Rectal smooth muscle tissue (tissue), 1 donor: ENCODE results near the gene DENND6A.

Experiments used
- H3K27ac ChIP-seq: one replicate; pipeline ENCODE4 v1.7.0; 2013; ENCODE audit warnings: low read depth, low read length, inconsistent platforms
- H3K27me3 ChIP-seq: one replicate; pipeline ENCODE4 v1.7.0; 2013; ENCODE audit warnings: low read length; ENCODE audit not compliant: control insufficient read depth, insufficient read depth
- H3K36me3 ChIP-seq: one replicate; pipeline ENCODE4 v1.7.0; 2013; ENCODE audit warnings: low read length; ENCODE audit not compliant: control insufficient read depth, insufficient read depth
- H3K4me1 ChIP-seq: one replicate; pipeline ENCODE4 v1.7.0; 2013; ENCODE audit warnings: low read length; ENCODE audit not compliant: control insufficient read depth, insufficient read depth
- H3K4me3 ChIP-seq: one replicate; pipeline ENCODE4 v1.7.0; 2013; ENCODE audit warnings: low read length
- H3K9ac ChIP-seq: one replicate; pipeline ENCODE4 v1.7.0; 2013; ENCODE audit warnings: low read length

Gene DENND6A

GRCh38 chr3:57692396-57693147, at the start of gene DENND6A:
Gene DENND6A (minus strand): TSS chr3:57693077. CDS start chr3:57693018, 59 bp downstream.
- H3K4me3 ChIP-seq: peak within 1 kb of the TSS; percentile 81
- peaks cover 8% of the 10 kb centered on the region for H3K4me1 ChIP-seq
- H3K36me3 ChIP-seq: no peaks in the 10 kb centered on the region
- peak within 1 kb of the TSS; percentile 93 for H3K27ac ChIP-seq
- peak within 1 kb of the TSS; percentile 77 for H3K9ac ChIP-seq
- no peaks in the 10 kb centered on the region for H3K27me3 ChIP-seq

DNA sequence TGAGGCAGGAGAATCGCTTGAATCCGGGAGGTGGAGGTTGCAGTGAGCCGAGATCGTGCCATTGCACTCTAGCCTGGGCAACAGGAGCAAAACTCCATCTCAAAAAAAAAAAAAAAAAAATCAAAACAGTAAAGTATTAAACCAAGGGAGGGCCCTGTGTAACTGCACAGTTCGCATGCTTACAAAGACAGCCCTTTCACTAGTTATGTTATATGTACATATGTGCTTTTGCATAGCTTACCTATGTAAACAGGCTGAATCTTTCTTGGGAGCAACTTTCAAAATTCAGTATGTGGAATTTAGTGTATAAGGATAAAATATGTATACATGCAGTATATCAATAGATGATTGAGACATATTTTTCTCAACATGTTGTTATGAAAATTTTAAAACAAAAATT, 47.1 kb upstream of the DENND6A start:
- no peak overlapping the region for H3K27ac ChIP-seq
- no peak overlapping the region for H3K4me3 ChIP-seq
- no peaks in the 10 kb centered on the region for H3K36me3 ChIP-seq
- H3K4me1 ChIP-seq: peaks cover 6% of the 10 kb centered on the region
- H3K27me3 ChIP-seq: no peaks in the 10 kb centered on the region
- H3K9ac ChIP-seq: no peak overlapping the region

DNA sequence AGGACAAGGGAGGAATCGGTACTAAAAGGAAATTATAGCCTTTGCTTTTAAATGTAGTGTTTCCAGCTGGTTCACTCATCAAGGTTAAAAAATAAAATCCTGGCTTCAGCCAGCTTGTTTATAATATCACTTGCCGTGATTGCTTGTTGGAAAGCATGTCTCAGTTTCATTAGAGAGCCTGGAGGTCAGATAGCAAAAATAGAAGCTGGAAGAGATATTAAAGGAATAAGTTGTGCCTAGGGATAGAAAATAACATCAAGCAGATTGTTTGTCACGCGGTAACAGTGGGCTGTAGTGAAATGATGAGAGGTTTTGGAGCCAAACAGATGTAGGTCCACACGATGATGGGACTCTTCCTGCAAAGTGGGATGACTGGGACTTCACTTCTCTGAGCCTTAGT, 45.5 kb upstream of the DENND6A start:
- Histone ChIP-seq H3K27me3 (no peaks in the 10 kb centered on the region), H3K36me3 (no peaks in the 10 kb centered on the region), H3K4me3 (no peak overlapping the region), H3K4me1 (peaks cover 6% of the 10 kb centered on the region), H3K27ac (no peak overlapping the region), H3K9ac (no peak overlapping the region)

DNA sequence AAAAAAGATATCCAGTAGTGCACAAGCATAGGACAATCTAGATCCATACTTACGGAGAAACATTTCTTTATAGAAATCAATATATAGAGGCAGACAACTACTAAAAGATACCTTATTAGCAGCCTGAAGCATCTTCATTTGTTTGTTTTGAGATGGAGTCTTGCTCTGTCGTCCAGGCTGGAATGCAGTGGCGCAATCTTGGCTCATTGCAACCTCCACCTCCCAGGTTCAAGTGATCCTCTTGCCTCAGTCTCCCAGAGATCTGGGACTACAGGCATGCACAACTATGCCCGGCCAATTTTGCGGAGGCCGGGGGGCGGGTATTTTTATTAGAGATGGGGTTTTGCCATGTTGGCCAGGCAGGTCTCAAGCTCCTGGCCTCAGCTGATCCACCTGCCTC, 45.0 kb upstream of the DENND6A start:
- Histone ChIP-seq H3K27me3 (no peaks in the 10 kb centered on the region), H3K36me3 (no peaks in the 10 kb centered on the region), H3K4me3 (no peak overlapping the region), H3K27ac (no peak overlapping the region), H3K9ac (no peak overlapping the region), H3K4me1 (peaks cover 6% of the 10 kb centered on the region)

DNA sequence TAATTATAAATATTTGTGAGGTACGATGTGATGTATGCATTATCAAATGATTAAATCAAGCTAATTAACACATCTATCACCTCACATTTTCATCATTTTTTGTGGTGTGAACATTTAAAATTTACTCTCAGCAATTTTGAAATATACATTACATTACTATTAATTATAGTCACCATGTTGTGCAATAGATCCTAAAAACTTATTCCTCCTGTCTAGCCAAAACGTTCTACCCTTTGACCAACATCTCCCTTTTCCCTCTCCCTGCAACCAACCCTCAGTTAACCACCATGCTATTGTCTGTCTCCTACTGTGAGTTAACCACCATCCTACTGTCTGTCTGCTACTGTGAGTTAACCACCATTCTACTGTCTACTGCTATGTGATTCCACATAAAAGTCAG, 42.5 kb upstream of the DENND6A start:
- H3K9ac ChIP-seq: no peak overlapping the region
- H3K27ac ChIP-seq: no peak overlapping the region
- H3K4me1 ChIP-seq: peaks cover 6% of the 10 kb centered on the region
- H3K36me3 ChIP-seq: no peaks in the 10 kb centered on the region
- no peak overlapping the region for H3K4me3 ChIP-seq
- H3K27me3 ChIP-seq: no peaks in the 10 kb centered on the region

DNA sequence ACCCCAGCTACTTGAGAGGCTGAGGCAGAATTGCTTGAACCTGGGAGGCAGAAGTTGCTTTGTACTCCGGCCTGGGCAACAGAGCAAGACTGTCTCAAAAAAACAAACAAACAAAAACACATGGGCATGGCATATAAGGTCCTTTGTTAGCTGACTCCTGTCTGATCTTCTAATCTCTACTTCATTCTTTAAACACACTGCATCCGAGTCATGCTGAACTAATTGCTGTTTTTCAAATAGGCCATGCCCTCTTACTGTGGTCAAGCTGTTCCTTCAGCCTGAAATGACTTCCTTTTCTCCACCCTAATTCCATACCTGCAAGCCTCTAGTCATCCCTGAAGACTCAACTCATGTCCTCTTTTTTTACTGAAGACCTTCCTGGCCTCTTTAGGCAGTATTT, 40.9 kb upstream of the DENND6A start:
- Histone ChIP-seq H3K27me3 (no peaks in the 10 kb centered on the region), H3K36me3 (no peaks in the 10 kb centered on the region), H3K4me3 (no peak overlapping the region), H3K27ac (no peak overlapping the region), H3K9ac (no peak overlapping the region), H3K4me1 (peaks cover 6% of the 10 kb centered on the region)

DNA sequence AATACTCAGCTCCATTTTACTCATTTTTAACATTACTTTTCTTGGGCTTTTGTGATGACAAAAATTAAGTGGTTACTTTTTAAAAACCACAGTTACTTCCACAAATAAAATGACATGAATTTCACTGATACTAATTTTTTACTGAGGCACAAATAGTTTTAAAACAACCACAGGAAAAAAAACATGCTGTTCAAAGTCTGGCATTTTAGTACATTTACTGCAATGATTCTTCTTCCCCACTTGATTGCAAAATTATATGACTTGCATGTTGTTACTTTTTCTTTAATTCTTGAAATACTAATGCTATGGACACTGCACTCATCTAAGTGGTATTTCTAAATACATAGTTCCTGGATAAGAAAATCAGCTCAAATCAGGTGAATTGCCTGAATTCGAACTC, 38.4 kb upstream of the DENND6A start:
- Histone ChIP-seq H3K27me3 (no peaks in the 10 kb centered on the region), H3K4me3 (no peak overlapping the region), H3K9ac (no peak overlapping the region), H3K4me1 (no peaks in the 10 kb centered on the region), H3K27ac (no peak overlapping the region), H3K36me3 (no peaks in the 10 kb centered on the region)

DNA sequence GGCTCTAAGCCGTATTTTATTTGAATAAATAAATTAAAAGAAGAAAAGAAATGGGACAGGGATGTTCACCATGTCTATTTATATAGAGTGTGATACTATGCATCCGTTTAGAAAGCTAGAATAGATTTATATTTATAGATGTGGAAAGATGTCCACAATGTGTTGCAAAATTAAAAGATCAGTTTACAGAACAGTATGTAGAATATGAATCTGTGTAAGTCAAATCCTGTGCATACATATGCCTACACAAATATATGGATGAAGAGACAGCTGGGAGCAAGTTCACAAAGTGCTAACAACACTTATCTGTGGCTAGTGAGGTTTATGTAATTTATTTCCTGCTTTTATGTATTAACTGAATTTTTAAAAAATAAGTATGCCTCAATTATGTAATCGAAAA, 37.8 kb upstream of the DENND6A start:
- no peaks in the 10 kb centered on the region for H3K36me3 ChIP-seq
- H3K9ac ChIP-seq: no peak overlapping the region
- no peak overlapping the region for H3K27ac ChIP-seq
- H3K4me1 ChIP-seq: no peaks in the 10 kb centered on the region
- no peak overlapping the region for H3K4me3 ChIP-seq
- no peaks in the 10 kb centered on the region for H3K27me3 ChIP-seq

- Histone ChIP-seq H3K4me1 (no peaks in the 10 kb centered on the region), H3K27me3 (no peaks in the 10 kb centered on the region), H3K9ac (no peak overlapping the region), H3K4me3 (no peak overlapping the region), H3K36me3 (no peaks in the 10 kb centered on the region), H3K27ac (no peak overlapping the region)
Observed at GRCh38 chr3:57729334-57730045, 36.6 kb upstream of the DENND6A start.

GRCh38 chr3:57727106-57727505, 34.2 kb upstream of the DENND6A start:
- H3K36me3 ChIP-seq: no peaks in the 10 kb centered on the region
- H3K4me1 ChIP-seq: no peaks in the 10 kb centered on the region
- no peak overlapping the region for H3K9ac ChIP-seq
- no peaks in the 10 kb centered on the region for H3K27me3 ChIP-seq
- no peak overlapping the region for H3K4me3 ChIP-seq
- H3K27ac ChIP-seq: no peak overlapping the region

- H3K4me1 ChIP-seq: no peaks in the 10 kb centered on the region
- H3K27ac ChIP-seq: no peak overlapping the region
- no peaks in the 10 kb centered on the region for H3K27me3 ChIP-seq
- no peak overlapping the region for H3K9ac ChIP-seq
- no peaks in the 10 kb centered on the region for H3K36me3 ChIP-seq
- no peak overlapping the region for H3K4me3 ChIP-seq
Observed at GRCh38 chr3:57726397-57726796, 33.5 kb upstream of the DENND6A start.

DNA sequence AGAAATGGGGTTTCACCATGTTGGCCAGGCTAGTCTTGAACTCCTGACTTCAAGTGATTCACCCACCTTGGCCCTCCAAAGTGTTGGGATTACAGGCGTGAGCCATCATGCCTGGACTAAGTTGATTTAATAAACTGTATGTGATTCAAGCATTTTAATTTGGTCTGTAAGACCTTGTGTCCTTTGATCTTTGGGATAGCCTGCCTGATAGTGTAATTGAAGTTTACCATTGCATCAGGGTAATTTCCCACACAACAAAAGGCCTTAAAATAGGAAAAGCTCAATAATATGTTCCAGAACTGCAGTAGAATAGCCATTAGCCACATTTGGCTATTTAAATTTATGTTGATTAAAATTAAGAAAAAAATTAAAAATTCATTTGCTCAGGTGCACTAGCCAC, 25.2 kb upstream of the DENND6A start:
- no peaks in the 10 kb centered on the region for H3K27me3 ChIP-seq
- H3K4me1 ChIP-seq: no peaks in the 10 kb centered on the region
- no peak overlapping the region for H3K9ac ChIP-seq
- H3K27ac ChIP-seq: no peak overlapping the region
- H3K4me3 ChIP-seq: no peak overlapping the region
- no peaks in the 10 kb centered on the region for H3K36me3 ChIP-seq
